HG02759 (cell line): ENCODE data around the gene LRPAP1.

Experiments used
- ATAC-seq: cut with Tn5 transposase; IDR thresholded peaks from one replicate; pipeline ENCODE4 v1.9.1; 2021; ENCODE audit warnings: mild to moderate bottlenecking, moderate library complexity; ENCODE audit not compliant: unreplicated experiment

LRPAP1 gene

DNA sequence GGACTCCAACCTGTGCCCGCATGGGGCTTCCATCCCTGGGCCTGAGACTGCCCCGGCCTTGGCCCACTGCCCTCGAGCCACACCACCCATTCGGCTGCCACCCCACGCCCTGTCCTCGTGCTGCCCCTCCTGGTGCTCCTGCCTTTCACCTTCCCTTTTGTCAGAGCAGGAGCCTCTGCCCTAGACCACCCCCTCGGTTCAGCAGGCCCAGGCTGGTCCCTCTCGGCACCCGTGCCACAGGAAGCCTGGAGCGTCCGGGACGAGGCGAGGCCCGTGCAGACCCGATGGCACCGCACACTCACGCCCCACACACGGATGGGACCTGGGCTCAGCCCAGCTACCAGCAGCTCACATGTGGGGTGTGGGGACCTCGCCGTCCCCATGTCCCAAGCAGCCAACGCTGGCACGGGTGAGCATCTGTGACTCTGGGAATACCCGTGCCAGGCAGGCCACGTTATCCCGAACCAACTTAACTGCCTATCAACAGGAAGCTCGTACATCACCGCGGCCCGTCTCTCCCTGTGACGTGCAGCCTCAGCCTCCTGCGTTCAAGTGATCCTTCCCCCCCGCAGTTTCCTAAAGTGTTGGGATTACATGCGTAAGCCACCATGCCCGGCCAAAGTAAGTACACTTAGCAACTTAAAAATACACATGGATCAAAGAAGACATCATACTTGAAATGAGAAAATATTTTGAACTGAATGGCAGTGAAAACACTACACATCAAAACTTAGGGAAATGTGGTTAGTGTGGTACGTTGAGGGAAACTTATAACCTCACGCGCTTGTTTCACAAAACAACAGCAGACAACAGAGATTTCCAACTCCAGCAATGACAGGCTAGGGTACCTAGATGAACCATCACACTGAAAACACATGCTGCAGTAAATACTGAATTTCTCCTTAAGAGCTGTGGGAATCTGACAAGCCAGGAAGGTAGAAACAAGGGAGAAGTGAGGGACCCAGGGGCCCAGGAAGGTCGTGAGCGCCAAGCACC lies 29.0 kb downstream of the LRPAP1 start:
- no peak for ATAC-seq

- no peak for ATAC-seq
Observed at GRCh38 chr4:3501825-3502425, 30.3 kb downstream of the LRPAP1 start.

DNA sequence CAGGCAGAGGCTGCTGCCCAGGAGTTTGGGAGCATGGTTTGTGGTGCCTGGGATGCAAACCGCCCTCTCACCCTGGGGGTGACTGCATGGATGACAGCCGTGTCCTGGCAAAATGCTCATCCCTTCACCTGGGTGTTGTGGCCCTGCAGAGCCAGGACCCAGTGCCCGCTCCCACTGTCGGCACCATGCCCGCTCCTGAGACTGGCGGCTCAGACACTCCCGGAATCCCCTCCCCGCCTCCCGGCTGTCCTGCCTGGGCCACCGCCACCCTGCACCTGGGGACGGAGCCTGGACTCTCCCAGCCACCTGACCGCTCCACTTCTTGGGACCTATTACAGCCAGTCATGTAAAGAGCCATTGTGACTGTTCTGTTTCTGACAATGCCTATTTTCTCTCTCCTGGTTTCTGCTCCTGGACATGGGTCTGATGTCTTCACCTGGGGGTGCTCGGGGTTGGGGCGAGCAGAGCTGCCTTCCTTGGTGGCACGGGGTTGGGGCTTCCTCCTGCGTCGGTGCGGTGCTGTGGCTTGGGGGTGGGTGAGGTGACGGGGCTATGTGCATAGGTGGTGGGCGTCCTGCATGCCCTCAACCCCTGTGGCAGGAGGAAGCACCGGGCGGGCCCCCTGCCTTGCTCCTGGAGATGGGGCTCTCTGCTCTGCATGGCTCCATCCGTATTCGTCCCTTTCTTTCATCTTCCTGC lies 30.9 kb downstream of the LRPAP1 start:
- no peak for ATAC-seq

GRCh38 chr4:3500634-3501101 lies 31.6 kb downstream of the LRPAP1 start:
- ATAC-seq, result no peak

DNA sequence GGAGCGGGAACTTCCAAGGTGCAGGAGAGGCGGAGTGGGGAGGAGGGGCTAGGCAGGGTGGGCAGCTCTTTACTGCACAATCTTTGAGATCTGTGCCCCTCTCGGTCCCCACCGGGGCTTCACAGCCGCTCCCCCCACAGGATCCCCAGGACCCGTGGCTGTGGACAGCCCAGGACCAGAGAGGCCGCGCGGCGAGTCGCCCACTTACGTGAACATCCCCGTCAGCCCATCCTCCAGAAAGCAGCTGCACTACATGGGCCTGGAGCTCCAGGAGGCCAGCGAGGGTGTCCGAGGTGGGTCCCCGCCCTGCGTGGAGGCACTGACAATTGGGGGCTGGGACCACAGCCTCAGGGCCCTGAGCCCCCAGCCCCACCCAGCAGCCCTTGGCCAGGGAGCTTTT lies 32.1 kb downstream of the LRPAP1 start:
- no peak for ATAC-seq

- no peak for ATAC-seq
Observed at GRCh38 chr4:3499710-3500109, 32.5 kb downstream of the LRPAP1 start.

DNA sequence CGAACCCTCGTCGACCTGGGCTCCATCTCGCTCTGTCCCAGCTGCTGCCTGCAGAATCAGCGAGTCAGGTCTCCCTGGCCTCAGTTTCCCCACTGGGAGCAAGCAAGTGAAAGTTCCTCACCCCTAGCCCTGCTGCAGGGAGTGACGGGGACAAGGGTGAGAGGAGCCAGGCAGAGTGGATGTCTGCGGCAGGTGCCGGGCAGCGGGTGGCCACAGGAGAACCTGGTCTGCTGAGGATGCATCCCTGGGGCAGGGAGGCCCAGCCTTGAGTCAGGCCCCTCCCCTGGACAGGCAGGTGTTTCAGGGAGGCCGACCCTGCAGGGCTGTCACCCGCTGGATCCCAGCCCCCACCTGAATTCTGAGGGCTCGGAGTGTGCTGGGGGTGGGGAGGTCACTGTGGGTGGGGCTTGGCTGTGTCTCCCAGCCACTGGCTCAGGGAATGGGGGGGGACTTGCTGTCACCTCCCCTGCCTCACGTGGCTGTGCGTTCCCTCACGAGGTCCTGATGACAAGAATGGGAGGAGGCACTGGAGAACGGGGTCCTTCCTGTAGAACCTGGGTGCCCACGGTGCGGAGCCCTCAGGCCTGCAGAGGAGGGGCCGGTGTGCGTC lies 33.2 kb downstream of the LRPAP1 start:
- ATAC-seq, result no peak

DNA sequence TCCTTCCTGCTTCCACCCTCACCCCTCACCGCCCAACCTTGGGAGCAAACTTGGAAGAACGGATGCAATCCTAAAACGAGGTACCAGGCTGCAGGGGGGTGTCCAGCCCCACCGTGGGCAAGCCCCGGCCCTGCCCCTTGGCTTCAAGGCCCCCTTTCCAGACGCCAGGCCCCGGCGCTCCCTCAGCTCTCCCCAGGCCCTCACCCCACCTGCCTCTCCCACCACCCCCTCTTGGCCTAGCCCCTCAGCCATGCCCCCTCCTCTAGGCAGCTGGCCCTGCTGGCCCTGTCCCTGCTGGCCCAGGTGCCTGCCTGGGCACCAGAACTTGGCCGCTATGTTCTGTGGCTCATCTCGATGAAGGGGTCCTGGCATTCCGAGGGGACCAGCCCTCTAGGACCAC lies 33.8 kb downstream of the LRPAP1 start:
- ATAC-seq, result no peak

DNA sequence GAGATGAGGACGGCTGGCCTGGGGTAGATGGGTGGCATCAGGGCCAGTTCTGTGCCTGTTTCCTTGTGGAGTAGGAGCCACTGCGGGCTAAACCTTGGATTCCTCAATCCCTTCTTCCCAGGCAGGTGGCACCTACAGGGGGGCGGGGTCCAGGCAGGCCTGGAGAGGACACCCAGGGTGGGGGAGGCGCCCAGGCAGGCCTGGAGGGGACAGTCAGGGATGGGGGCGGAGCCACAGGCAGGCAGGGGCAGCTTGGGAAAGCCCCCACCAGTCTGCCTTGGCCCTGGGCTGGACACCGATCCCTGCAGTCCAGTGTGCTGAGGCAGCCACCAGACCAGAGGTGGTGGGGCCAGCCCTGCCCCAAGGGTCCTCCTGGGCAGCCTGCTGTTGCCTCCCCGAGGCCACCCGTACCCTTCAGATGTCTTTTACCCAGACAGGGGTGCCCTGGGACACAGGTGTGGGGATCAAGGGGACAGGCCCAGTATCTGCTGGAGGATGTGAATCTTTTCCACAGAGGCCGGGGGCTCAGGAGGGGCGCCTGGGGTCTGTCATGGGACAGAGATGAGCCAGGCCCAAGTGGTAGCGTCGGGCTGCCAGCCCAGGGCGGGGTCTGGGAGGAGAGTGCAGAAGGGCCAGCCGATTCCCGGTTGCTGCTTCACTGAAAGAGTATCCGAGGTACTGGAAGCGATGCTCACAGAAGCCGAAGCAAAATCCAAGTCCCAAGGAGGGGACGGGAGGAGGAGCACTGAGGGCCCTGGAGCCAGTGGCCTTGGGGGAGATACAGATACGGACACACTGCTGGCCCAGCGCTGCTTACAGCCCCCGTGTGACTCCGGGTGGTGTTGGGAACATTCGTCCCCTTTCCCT lies 34.5 kb downstream of the LRPAP1 start:
- no peak for ATAC-seq

GRCh38 chr4:3497095-3497494 lies 35.1 kb downstream of the LRPAP1 start:
- no peak for ATAC-seq

DNA sequence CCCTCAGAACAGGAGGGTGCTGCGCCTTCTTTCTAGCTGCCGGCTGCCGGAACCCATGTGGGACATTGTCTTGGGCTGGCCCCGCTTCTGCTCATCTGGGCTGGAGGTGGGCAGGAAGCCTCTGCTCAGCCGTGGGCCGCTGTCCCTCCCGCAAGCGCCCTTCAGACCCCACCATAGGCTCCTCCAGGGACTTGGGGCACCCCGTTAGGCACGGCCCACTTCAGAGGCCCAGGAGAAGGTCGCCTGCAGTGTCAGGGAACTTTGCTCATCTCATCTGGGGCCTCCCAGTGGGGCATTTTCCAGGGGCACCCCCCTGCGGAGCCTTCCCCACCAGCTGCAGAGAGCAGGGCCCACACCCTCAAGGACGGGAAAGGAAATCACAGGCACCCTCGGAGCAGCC lies 36.2 kb downstream of the LRPAP1 start:
- no peak for ATAC-seq

DNA sequence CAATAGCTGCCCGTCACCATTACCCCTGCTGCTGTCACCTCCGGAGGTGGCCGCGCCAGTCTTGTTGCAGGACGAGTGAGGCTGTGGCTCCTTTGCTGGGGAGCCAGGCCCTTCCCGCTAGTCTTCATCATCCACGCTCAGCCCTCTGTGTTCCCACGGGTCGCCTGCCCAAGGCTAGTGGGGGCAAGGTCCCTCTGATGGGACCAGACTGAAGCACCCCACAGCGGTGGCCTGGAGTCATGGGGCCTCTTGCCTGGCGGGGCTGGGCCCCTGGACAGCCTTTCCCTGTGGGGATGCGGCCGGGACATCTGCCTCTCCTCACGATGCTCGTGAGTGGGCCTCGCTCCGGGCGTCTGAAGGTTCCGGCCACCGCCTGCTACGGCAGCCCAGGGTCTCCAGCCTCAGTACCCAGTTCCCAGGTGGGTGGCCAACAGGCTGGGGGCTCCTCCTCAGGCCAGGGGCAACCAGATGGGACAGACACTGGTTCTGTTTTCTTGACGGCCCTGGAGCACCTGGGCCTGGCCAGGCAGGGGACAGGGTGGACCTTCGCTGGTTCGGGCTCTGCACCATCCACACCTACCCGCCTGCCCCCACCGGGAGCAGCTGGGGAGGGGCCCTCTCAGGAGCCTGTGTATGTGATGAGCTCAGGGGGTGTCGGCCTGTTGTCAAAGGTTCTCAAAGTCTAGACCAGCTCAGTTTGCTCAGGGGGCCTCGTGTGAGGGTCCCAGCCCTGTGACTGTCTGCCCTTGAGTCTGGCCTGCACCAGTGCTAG lies 36.8 kb downstream of the LRPAP1 start:
- no peak for ATAC-seq

DNA sequence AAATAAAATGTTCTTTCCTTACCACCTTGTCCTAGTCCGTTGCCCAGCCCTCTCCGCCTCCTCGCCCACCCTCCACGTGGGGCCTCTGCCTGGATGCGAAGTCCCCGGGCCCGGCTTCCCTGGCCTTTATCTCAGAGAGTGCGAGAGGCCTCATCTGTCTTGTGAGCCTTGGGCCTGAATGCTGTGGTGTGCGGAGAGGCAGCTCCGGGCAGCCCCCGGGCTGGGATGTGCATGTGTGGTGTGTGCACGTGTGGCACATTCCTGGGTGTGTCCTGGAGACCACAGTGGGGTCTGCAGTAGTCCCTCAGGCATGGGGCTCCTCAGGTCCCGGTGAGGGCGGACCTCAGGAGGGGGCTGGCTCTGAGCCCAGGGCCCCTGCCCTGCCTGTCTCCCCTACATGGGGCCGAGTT lies 37.8 kb downstream of the LRPAP1 start:
- ATAC-seq, result no peak

DNA sequence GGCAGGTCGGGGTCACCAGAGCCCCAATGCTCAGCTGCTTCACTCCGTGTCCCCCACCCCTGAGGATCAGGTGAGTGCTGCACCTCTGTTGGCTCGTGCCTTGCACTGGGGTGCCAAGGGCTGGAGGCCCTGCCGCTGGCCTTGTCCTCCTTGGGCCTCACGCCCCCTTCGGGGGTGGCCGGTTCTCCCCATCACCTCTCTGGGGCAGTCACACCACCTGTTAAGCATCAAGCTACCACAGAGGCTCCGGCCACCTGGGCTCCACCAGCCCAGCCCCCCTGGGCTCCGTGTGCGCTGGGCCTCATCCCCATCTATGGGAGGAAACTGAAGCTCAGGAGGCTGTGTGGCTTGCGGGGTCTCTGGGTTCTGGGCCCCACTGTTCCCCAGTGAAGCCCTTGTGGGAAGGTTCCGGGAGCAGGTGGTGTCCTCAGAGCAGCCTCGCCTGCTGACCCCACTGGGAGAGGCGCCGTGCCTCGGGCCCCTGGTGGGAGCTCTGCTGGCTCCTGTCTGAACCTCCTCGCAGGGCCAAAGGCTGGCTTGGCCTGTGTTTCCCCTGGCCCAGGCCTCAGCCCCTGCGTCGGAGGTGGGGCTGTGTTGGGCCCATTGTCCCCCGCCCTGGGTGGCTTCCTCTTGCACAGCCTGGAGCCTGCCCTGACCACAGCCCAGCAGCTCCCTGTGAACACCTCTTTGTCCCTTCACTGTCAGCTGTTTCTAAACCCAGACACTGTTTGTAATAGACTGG lies 38.3 kb downstream of the LRPAP1 start:
- no peak for ATAC-seq

GRCh38 chr4:3492741-3493719 lies 39.2 kb downstream of the LRPAP1 start:
- no peak for ATAC-seq

GRCh38 chr4:3491681-3492405 lies 40.4 kb downstream of the LRPAP1 start:
- no peak for ATAC-seq

DNA sequence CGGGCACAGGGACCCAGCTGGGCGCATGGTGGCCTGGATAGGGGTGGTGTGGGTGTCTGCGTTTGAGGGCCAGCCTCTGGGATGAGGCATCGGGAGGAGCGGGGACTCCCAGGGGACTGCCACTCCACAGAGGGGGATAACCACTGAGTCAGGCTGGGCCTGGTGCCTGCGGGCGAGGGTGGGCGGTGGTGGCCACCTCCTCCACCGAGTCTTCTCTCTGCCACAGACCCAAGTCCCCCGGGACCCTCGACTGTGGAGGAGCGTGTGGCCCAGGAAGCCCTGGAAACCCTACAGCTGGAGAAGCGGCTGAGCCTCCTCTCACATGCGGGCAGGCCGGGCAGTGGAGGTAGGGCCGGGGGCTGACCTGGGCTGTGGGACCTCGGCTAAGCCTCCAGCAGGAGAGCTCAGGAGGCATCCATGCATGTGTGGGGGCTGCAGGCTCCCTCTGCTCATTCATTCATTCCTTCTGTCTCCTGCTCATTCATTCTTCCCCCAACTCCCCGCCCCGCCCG lies 42.7 kb downstream of the LRPAP1 start:
- ATAC-seq, result no peak
